Thoracic aorta (tissue), 2 donors: ENCODE results near the gene CDHR3. TPM values are rescaled to one million over a fixed set of nuclear protein-coding genes. Genes with fewer than 3 reads are reported as not detected.

Experiments
- ATAC-seq: fragments of 150-250 bp; one replicate; pipeline ENCODE4 v1.8.0; 2017; ENCODE audit warnings: low read depth; ENCODE audit not compliant: insufficient number of reproducible peaks, low FRiP score
- DNase-seq: peaks from one replicate; pipeline ENCODE4 v3.0.0-alpha.2; 2020; ENCODE audit warnings: low spot score
- H3K27ac ChIP-seq, 2 donors: fragments of 200-600 bp; sonication (generic); 1 replicate in 1 of 2; 2 replicates in 1 of 2; pipeline ENCODE4 v1.5.1; 2016; ENCODE audit warnings: mild to moderate bottlenecking in 2 of 2, moderate library complexity in 2 of 2
- H3K27me3 ChIP-seq: fragments of 200-600 bp; sonication (generic); replicated peaks from 2 replicates; pipeline ENCODE4 v1.6.0; 2016; ENCODE audit warnings: mild to moderate bottlenecking; ENCODE audit not compliant: insufficient read depth
- H3K36me3 ChIP-seq: fragments of 200-600 bp; sonication (generic); one replicate; pipeline ENCODE4 v1.5.1; 2016
- H3K4me1 ChIP-seq, 2 donors: fragments of 200-600 bp; sonication (generic); 1 replicate in 1 of 2; 2 replicates in 1 of 2; pipeline versions ENCODE4 v1.5.1 to v1.6.0; 2016; ENCODE audit warnings: low read depth in 2 of 2, mild to moderate bottlenecking in 1 of 2; ENCODE audit not compliant: control insufficient read depth in 1 of 2
- H3K4me3 ChIP-seq: fragments of 200-600 bp; sonication (generic); 2 replicates; pipeline ENCODE4 v1.5.1; 2016; ENCODE audit warnings: mild to moderate bottlenecking
- H3K9me3 ChIP-seq: fragments of 200-600 bp; sonication (generic); 2 replicates; pipeline ENCODE4 v1.5.1; 2016
- total RNA-seq, 2 donors: library from RNA; depleted of rRNA; stranded (reverse); fragments of >200 nt; gene quantifications; one replicate each; pipeline versions ENCODE4 v1.1.0 to v1.2.3, GENCODE V29; 2016
- TF ChIP-seq, protein P1 (sequence below): fragments of 200-600 bp; sonication (generic); IDR thresholded peaks from one replicate; pipeline ENCODE4 v1.5.1; 2019; ENCODE audit warnings: antibody characterized with exemption

The CDHR3 gene
- total RNA-seq, 2 donors from 2014 or later, result 1.5 to 8.7 TPM

DNA sequence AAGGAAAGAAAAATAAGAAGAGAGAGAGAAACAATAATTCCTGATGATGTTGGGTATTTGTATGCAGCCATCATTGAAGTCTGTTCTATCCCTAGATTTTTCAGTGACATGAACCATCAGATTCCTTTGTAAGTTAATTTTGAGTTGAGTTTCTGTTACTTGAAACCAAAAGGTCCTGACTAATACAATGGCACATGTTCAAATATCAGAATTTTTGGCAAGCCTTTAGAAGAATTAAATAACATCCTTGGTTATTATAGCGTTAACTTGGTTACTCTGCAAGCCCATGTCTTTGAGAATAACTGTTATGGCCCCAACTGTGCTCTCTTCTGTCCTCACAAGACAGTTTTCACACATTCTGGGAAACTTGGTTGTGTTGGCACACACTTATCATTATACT, 82.5 kb downstream of the CDHR3 start:
- H3K9me3 ChIP-seq, result no peaks in the 10 kb centered on the region
- no peak for ATAC-seq

DNA sequence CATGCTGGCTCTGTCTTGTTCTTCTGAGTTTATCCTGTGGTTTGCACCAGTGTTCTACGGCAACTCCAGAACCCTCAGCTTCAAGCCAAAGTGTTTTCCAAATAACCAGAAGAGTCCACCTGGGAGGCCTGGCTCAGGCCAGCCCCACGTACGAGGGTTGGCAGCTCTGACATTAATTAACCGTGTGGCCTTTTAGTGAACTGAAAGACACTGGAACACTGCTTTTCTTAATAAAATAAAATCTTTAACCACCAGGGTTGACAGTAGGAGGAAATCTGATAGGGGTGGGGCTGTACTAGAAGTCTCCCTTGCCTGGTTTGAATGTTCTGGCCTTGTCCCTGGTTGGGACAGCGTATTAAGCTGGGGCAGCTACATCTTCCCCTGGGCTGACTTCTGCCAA, 84.1 kb downstream of the CDHR3 start:
- TF ChIP-seq, protein P1, sequence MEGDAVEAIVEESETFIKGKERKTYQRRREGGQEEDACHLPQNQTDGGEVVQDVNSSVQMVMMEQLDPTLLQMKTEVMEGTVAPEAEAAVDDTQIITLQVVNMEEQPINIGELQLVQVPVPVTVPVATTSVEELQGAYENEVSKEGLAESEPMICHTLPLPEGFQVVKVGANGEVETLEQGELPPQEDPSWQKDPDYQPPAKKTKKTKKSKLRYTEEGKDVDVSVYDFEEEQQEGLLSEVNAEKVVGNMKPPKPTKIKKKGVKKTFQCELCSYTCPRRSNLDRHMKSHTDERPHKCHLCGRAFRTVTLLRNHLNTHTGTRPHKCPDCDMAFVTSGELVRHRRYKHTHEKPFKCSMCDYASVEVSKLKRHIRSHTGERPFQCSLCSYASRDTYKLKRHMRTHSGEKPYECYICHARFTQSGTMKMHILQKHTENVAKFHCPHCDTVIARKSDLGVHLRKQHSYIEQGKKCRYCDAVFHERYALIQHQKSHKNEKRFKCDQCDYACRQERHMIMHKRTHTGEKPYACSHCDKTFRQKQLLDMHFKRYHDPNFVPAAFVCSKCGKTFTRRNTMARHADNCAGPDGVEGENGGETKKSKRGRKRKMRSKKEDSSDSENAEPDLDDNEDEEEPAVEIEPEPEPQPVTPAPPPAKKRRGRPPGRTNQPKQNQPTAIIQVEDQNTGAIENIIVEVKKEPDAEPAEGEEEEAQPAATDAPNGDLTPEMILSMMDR, result no peak
- Histone ChIP-seq H3K27me3 (no peaks in the 10 kb centered on the region), H3K27ac (no peak overlapping the region), H3K36me3 (no peaks in the 10 kb centered on the region), H3K9me3 (no peaks in the 10 kb centered on the region), H3K4me1 (peaks cover 0 to 10% of the 10 kb centered on the region in 2 donors), H3K4me3 (no peak overlapping the region)
- DNase-seq, result no peak
- no peak for ATAC-seq

More for the DNA sequence above, 82.5 kb downstream of the CDHR3 start:
- Histone ChIP-seq H3K4me1 (peaks cover 0 to 2% of the 10 kb centered on the region in 2 donors), H3K36me3 (no peaks in the 10 kb centered on the region), H3K4me3 (no peak overlapping the region), H3K27ac (no peak overlapping the region), H3K27me3 (no peaks in the 10 kb centered on the region)
- DNase-seq, result no peak
- TF ChIP-seq, protein P1, result no peak

DNA sequence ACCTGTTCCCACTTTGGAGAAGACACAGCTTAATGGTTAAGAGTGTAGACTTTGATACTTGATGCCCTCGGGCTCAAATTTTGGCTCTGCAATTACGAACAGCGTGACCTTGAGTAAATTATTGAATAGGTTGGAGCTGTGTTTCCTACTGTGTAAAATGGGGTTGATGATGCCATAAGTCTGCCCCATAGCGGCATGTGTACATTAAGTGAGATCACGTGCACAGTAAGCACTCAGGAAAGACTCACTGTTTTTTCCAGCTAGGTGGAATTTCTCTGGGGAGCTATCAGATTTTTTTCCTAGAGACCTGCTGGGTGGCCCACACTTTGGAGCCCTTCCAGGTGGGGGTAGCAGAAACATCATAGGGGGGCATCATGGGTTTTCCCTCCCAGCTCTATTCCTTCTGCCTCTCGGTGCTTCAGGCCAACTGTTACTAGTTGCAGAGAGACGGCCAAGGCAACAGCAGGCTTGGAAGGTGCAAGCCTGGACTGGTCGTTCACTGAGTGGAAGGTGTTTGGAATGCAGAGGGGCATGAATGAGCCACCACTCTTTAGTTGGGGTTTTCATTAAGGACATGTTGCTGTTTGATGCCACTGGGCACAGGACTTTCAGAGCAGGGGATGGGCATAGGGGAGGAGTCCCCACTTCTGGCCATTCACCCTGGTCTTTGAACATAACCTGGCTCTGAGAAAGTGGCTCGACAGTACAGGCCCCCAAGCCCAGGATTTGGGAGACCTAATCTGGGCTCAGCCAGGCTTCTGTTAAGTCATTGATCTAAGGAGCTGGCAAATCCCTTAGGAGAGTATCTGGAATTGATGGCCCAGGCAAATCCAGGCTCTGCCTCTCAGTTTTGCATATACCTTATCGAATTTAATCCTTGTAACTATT, 85.0 kb downstream of the CDHR3 start:
- Histone ChIP-seq H3K36me3 (no peaks in the 10 kb centered on the region), H3K9me3 (no peaks in the 10 kb centered on the region), H3K4me1 (peaks cover 0 to 10% of the 10 kb centered on the region in 2 donors), H3K27me3 (no peaks in the 10 kb centered on the region), H3K27ac (no peak overlapping the region), H3K4me3 (no peak overlapping the region)
- TF ChIP-seq, protein P1, result no peak
- ATAC-seq, result no peak
- no peak for DNase-seq

DNA sequence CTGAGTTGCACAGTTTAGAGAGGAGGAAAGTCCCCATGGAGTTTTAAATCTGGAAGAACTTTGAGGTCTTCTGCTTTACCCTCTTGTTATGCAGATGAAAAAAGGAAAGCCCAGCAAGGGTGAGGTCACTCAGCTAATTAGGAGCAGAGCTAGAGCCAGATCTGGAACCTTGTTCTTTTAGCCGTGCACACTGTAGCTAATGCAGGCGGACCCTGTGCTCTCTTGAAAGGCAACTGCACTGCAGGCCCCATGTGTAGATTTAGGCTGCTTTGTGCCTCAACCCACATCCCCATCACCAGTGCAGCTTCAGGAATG, 85.6 kb downstream of the CDHR3 start:
- Histone ChIP-seq H3K27ac (no peak overlapping the region), H3K36me3 (no peaks in the 10 kb centered on the region), H3K27me3 (no peaks in the 10 kb centered on the region), H3K4me3 (no peak overlapping the region), H3K4me1 (peaks cover 0 to 10% of the 10 kb centered on the region in 2 donors), H3K9me3 (no peaks in the 10 kb centered on the region)
- TF ChIP-seq, protein P1, result no peak
- ATAC-seq (no peak), DNase-seq (no peak)

DNA sequence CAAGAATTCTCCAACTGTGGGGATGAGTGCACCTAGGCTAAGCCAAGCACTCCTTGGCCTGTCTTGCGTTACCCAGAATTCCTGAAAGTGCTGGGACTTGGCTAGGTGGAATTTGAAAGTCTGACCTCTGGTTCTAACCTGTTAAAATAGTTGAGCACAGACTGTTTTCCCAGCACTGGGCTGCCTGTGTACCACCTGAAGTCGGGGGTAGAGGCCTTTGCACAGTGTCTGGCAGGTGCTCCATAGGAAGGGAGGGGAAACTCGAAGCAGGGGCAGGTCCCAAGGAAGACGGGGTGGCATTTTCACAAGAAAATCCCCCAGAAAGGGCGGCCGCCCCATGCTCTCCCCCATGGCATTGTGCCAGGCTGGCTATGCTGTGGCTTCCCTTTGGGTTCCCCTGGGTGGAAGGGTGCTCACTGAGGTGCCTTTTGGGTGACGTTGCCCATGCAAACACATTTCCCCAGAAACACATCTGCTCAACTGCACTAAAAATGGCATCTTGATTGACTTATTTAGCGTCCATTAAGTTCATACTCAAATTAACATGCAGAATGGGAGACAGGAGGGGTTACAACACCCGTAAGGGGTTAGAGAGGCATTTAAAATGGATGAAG, 86.2 kb downstream of the CDHR3 start:
- DNase-seq, result no peak
- Histone ChIP-seq H3K27me3 (no peaks in the 10 kb centered on the region), H3K36me3 (no peaks in the 10 kb centered on the region), H3K27ac (no peak overlapping the region), H3K9me3 (no peaks in the 10 kb centered on the region), H3K4me1 (peaks cover 0 to 10% of the 10 kb centered on the region in 2 donors), H3K4me3 (no peak overlapping the region)
- TF ChIP-seq, protein P1, result no peak
- no peak for ATAC-seq
